ENCODE data around the gene POLR1E.

POLR1E gene

GRCh38 chr9:37541465-37541864 is 55.7 kb downstream of the POLR1E start:
- DNase-seq = no peak

- no peak for DNase-seq
These were observed 56.7 kb downstream of the POLR1E start for GRCh38 chr9:37542488-37542887.

GRCh38 chr9:37542895-37543294 is 57.1 kb downstream of the POLR1E start:
- DNase-seq = no peak

GRCh38 chr9:37543468-37543867 is 57.7 kb downstream of the POLR1E start:
- DNase-seq = no peak

GRCh38 chr9:37547328-37547878 is 61.7 kb downstream of the POLR1E start:
- no peak for DNase-seq

GRCh38 chr9:37549527-37549926 is 63.8 kb downstream of the POLR1E start:
- DNase-seq = no peak

GRCh38 chr9:37550781-37551180 is 65.0 kb downstream of the POLR1E start:
- DNase-seq = no peak

- no peak for DNase-seq
These were observed 65.7 kb downstream of the POLR1E start for GRCh38 chr9:37551468-37551867.

GRCh38 chr9:37551888-37552287 is 66.1 kb downstream of the POLR1E start:
- no peak for DNase-seq
